PFSK-1 (cell line): ENCODE measurements around the gene OPRD1. TPM values are rescaled to one million over a fixed set of nuclear protein-coding genes. Genes with fewer than 3 reads are reported as not detected.

Source experiments
- FOXP2 ChIP-seq: optimal IDR thresholded peaks from 2 replicates; pipeline ENCODE3; 2011; ENCODE audit warnings: borderline replicate concordance, control low read depth, inconsistent platforms; ENCODE audit not compliant: insufficient read depth; ENCODE audit errors: extremely low read length, extremely low read depth
- POLR2AphosphoS5 ChIP-seq: IDR thresholded peaks from 2 replicates; pipeline ENCODE4 v1.6.1; 2012; ENCODE audit warnings: low read depth, mild to moderate bottlenecking, control low read depth, low read length, moderate library complexity
- REST ChIP-seq, 2 experiments: IDR thresholded peaks; 2 replicates each; pipeline versions ENCODE4 v1.6.1 to v1.8.0; 2011 to 2012; ENCODE audit warnings: low read depth in 2 of 2, low read length in 2 of 2, control low read depth in 1 of 2, inconsistent platforms in 1 of 2, mild to moderate bottlenecking in 1 of 2, moderate library complexity in 1 of 2; ENCODE audit not compliant: insufficient read depth in 1 of 2
- SIN3A ChIP-seq: IDR thresholded peaks from 2 replicates; pipeline ENCODE4 v1.6.1; 2012; ENCODE audit warnings: mild to moderate bottlenecking, low read length, moderate library complexity, borderline replicate concordance; ENCODE audit not compliant: insufficient read depth
- TAF1 ChIP-seq: IDR thresholded peaks from 2 replicates; pipeline ENCODE4 v1.6.1; 2012; ENCODE audit warnings: low read length, control low read depth, borderline replicate concordance; ENCODE audit not compliant: insufficient read depth
- polyA plus RNA-seq: library from polyadenylated mRNA; unstranded; fragments of >200 nt; gene quantifications from one replicate; pipeline ENCODE4 v1.2.1, GENCODE V29; 2012; ENCODE audit warnings: low read depth, missing spikeins; ENCODE audit not compliant: insufficient read length

OPRD1 gene
- polyA plus RNA-seq: 0.08 TPM

GRCh38 chr1:28811766-28812668 lies at the start of gene OPRD1:
TSS of gene OPRD1 (plus strand) at chr1:28812170. CDS start at chr1:28812384, 214 bp downstream.
- no peak for TF ChIP-seq REST (IDR thresholded peaks at IDR 0.05; ENCODE audit: insufficient read depth in 1 of 2, low read depth in 2 of 2, low read length in 2 of 2)
- no peak for TF ChIP-seq TAF1
- TF ChIP-seq SIN3A: no peak
- no peak for TF ChIP-seq POLR2AphosphoS5
- TF ChIP-seq FOXP2: no peak

DNA sequence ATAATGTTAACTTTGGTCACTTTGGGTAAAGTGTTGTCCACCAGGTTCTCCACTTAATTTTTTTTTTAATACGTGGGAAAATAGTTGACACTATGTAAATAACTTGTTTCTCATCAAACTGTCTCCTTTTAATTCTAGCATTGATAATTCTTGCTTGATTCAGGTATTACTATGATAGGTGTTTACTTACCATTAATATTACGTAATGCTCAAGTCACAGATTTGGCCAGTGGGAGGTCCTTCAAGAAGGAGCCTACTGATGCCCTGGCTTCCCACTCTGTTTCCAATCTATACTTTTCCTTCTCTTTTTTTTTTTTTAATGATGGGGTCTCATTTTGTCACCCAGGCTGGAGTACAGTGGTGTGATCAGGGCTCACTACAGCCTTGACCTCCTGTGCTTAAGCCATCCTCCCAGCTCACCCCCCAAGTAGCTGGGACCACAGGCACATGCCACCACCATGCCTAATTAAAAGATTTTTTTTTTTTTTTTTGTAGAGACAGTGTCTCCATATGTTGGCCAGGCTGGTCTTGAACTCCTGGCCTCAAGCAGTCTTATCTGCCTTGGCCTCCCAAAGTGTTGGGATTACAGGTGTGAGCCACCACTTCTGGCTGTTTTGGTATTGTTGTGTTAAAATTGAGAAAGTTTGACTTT lies 45.3 kb upstream of the OPRD1 start:
- TF ChIP-seq SIN3A (no peak), REST (IDR thresholded peaks at IDR 0.05; ENCODE audit: insufficient read depth in 1 of 2, low read depth in 2 of 2, low read length in 2 of 2) (no peak), POLR2AphosphoS5 (no peak), TAF1 (no peak), FOXP2 (no peak)

DNA sequence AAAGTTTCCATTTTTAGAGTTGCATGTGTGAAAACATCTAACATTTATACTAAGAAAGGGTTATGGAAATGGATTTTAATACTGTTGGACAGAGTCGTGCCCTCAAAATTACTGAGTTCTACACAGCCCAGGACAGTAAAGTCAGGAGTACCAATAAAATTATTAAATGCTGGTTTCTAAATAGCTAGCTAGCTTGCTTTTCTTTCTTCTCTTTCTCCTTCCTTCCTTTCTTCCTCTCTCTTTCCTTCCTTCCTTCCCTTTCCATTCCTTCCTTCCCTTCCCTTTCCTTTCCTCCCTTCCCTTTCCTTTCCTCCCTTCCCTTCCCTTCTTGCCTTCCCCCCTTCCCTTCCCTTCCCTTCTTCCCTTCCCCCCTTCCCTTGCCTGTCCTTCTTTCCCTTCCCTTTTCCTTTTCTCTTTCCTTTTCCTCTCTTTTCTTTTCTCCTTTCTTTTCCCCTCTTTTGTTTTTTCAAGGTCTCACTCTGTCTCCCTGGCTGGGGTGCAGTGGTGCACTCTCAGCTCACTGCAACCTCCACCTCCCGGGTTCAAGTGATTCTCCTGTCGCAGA lies 41.3 kb upstream of the OPRD1 start:
- TF ChIP-seq SIN3A (no peak), TAF1 (no peak), POLR2AphosphoS5 (no peak), REST (IDR thresholded peaks at IDR 0.05; ENCODE audit: insufficient read depth in 1 of 2, low read depth in 2 of 2, low read length in 2 of 2) (no peak), FOXP2 (no peak)

DNA sequence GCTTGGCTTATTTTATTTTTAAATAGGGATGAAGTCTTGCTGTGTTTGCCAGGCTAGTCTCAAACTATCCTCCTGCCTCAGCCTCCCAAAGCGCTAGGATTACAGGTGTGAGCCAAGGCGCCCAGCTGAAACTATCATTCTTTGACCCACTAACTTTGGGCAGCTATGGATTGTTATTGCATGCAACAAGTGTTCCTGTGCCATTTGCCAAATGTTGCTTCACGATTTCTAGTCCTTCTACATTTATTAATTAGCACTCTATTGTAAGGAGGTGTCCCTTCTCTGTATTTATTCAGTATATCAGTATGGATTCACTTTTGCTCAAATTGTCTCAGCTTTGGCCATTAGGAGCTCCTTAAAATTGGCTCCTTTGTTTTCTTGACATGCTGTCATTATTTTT lies 38.9 kb upstream of the OPRD1 start:
- no peak for TF ChIP-seq SIN3A
- TF ChIP-seq REST (IDR thresholded peaks at IDR 0.05; ENCODE audit: insufficient read depth in 1 of 2, low read depth in 2 of 2, low read length in 2 of 2): no peak
- no peak for TF ChIP-seq FOXP2
- no peak for TF ChIP-seq TAF1
- no peak for TF ChIP-seq POLR2AphosphoS5
